MM.1S (cell line): ENCODE results near the gene MDGA2.

Experiments used
- DNase-seq: peaks from one replicate; pipeline ENCODE4 v3.0.0-alpha.2; 2015
- H2AFZ ChIP-seq: fragments of 300-600 bp; sonication (generic); 2 replicates; pipeline ENCODE4 v1.6.0; 2016; ENCODE audit warnings: antibody characterized with exemption, low read length
- H3F3A ChIP-seq: fragments of 300-600 bp; sonication (generic); 2 replicates; pipeline ENCODE4 v1.6.1; 2016; ENCODE audit warnings: mild to moderate bottlenecking, antibody characterized with exemption, low read length, moderate library complexity, mixed read lengths; ENCODE audit not compliant: insufficient read depth
- H3K27ac ChIP-seq: fragments of 300-600 bp; sonication (generic); 2 replicates; pipeline ENCODE4 v1.5.1; 2016; ENCODE audit warnings: mild to moderate bottlenecking, low read length
- H3K27me3 ChIP-seq: fragments of 300-600 bp; sonication (generic); replicated peaks from 2 replicates; pipeline ENCODE4 v1.6.0; 2016; ENCODE audit warnings: low read length; ENCODE audit not compliant: insufficient read depth
- H3K36me3 ChIP-seq: fragments of 300-600 bp; sonication (generic); replicated peaks from 2 replicates; pipeline ENCODE4 v1.6.1; 2016; ENCODE audit warnings: mild to moderate bottlenecking, low read length, mixed read lengths; ENCODE audit not compliant: insufficient read depth
- H3K4me1 ChIP-seq: fragments of 300-600 bp; sonication (generic); 2 replicates; pipeline ENCODE4 v1.6.1; 2016; ENCODE audit warnings: low read length, mixed read lengths
- H3K4me2 ChIP-seq: fragments of 300-600 bp; sonication (generic); 2 replicates; pipeline ENCODE4 v1.6.0; 2016; ENCODE audit warnings: low read depth, low read length
- H3K4me3 ChIP-seq: fragments of 300-600 bp; sonication (generic); 2 replicates; pipeline ENCODE4 v1.5.1; 2016; ENCODE audit warnings: low read length, mixed read lengths
- H3K79me2 ChIP-seq: fragments of 300-600 bp; sonication (generic); 2 replicates; pipeline ENCODE4 v1.6.1; 2016; ENCODE audit warnings: mixed run types, low read length, mixed read lengths
- H3K9ac ChIP-seq: fragments of 300-600 bp; sonication (generic); 2 replicates; pipeline ENCODE4 v1.6.1; 2016; ENCODE audit warnings: low read length, mixed read lengths
- H3K9me2 ChIP-seq: fragments of 300-600 bp; sonication (generic); replicated peaks from 2 replicates; pipeline ENCODE4 v1.6.1; 2016; ENCODE audit warnings: mild to moderate bottlenecking, low read length, mixed read lengths; ENCODE audit not compliant: insufficient read depth
- H3K9me3 ChIP-seq: fragments of 300-600 bp; sonication (generic); replicated peaks from 2 replicates; pipeline ENCODE4 v1.6.1; 2016; ENCODE audit warnings: mild to moderate bottlenecking, low read length, mixed read lengths; ENCODE audit not compliant: insufficient read depth
- H4K20me1 ChIP-seq: fragments of 300-600 bp; sonication (generic); 2 replicates; pipeline ENCODE4 v1.6.1; 2016; ENCODE audit warnings: mild to moderate bottlenecking, low read length, moderate library complexity, mixed read lengths; ENCODE audit not compliant: insufficient read depth
- CTCF ChIP-seq: fragments of 300-600 bp; sonication (generic); IDR thresholded peaks from 2 replicates; pipeline ENCODE4 v1.5.1; 2016; ENCODE audit warnings: antibody characterized with exemption, low read length, mixed read lengths
- EZH2 ChIP-seq: fragments of 300-600 bp; sonication (generic); optimal IDR thresholded peaks from 2 replicates; pipeline ENCODE3; 2017; ENCODE audit warnings: low read depth, mild to moderate bottlenecking, antibody characterized with exemption, low read length, mixed read lengths
- EZH2phosphoT487 ChIP-seq: fragments of 300-600 bp; sonication (generic); IDR thresholded peaks from 2 replicates; pipeline ENCODE4 v1.6.1; 2018; ENCODE audit warnings: antibody characterized with exemption, low read length

MDGA2 gene

GRCh38 chr14:47060050-47060449, 615.4 kb downstream of the MDGA2 start:
- no peaks in the 10 kb centered on the region for H3K79me2 ChIP-seq
- no peaks in the 10 kb centered on the region for H3K36me3 ChIP-seq
- no peaks in the 10 kb centered on the region for H3K9me3 ChIP-seq
- H3K9ac ChIP-seq: no peak overlapping the region
- H2AFZ ChIP-seq: no peak overlapping the region
- no peak for TF ChIP-seq EZH2phosphoT487
- no peak for TF ChIP-seq CTCF
- TF ChIP-seq EZH2: no peak
- no peaks in the 10 kb centered on the region for H3K4me1 ChIP-seq
- no peaks in the 10 kb centered on the region for H3K9me2 ChIP-seq
- no peak for DNase-seq
- no peak overlapping the region for H3K4me2 ChIP-seq
- H3K4me3 ChIP-seq: no peak overlapping the region
- H3F3A ChIP-seq: no peaks in the 10 kb centered on the region
- H4K20me1 ChIP-seq: no peaks in the 10 kb centered on the region
- H3K27ac ChIP-seq: no peak overlapping the region
- no peaks in the 10 kb centered on the region for H3K27me3 ChIP-seq

GRCh38 chr14:47057364-47057763, 618.0 kb downstream of the MDGA2 start:
- no peak overlapping the region for H3K27ac ChIP-seq
- H3K36me3 ChIP-seq: no peaks in the 10 kb centered on the region
- H2AFZ ChIP-seq: no peak overlapping the region
- H3K27me3 ChIP-seq: no peaks in the 10 kb centered on the region
- H3K4me3 ChIP-seq: no peak overlapping the region
- no peaks in the 10 kb centered on the region for H3K9me2 ChIP-seq
- no peaks in the 10 kb centered on the region for H3K4me1 ChIP-seq
- no peak overlapping the region for H3K4me2 ChIP-seq
- H3K79me2 ChIP-seq: no peaks in the 10 kb centered on the region
- no peaks in the 10 kb centered on the region for H4K20me1 ChIP-seq
- no peaks in the 10 kb centered on the region for H3F3A ChIP-seq
- H3K9me3 ChIP-seq: no peaks in the 10 kb centered on the region
- no peak for DNase-seq
- H3K9ac ChIP-seq: no peak overlapping the region
- TF ChIP-seq EZH2phosphoT487: no peak
- no peak for TF ChIP-seq CTCF
- no peak for TF ChIP-seq EZH2

- no peak for DNase-seq
- H3K9me2 ChIP-seq: no peaks in the 10 kb centered on the region
- TF ChIP-seq EZH2: no peak
- no peak for TF ChIP-seq EZH2phosphoT487
- TF ChIP-seq CTCF: no peak
Observed at GRCh38 chr14:47044841-47045240, 630.6 kb downstream of the MDGA2 start.

More at GRCh38 chr14:47044841-47045240, 630.6 kb downstream of the MDGA2 start:
- Histone ChIP-seq H3K36me3 (no peaks in the 10 kb centered on the region), H3K27ac (no peak overlapping the region), H3K79me2 (no peaks in the 10 kb centered on the region), H3F3A (no peaks in the 10 kb centered on the region), H3K4me2 (no peak overlapping the region), H3K4me1 (no peaks in the 10 kb centered on the region), H2AFZ (no peak overlapping the region), H3K9ac (no peak overlapping the region), H3K9me3 (no peaks in the 10 kb centered on the region), H3K4me3 (no peak overlapping the region), H4K20me1 (no peaks in the 10 kb centered on the region), H3K27me3 (no peaks in the 10 kb centered on the region)
